ENCODE measurements around the gene FEZF2. TPM values are rescaled to one million over a fixed set of nuclear protein-coding genes. Genes with fewer than 3 reads are reported as not detected.

The FEZF2 gene
- total and polyA plus RNA-seq, 4 experiments from 2014 or later, result not detected

DNA sequence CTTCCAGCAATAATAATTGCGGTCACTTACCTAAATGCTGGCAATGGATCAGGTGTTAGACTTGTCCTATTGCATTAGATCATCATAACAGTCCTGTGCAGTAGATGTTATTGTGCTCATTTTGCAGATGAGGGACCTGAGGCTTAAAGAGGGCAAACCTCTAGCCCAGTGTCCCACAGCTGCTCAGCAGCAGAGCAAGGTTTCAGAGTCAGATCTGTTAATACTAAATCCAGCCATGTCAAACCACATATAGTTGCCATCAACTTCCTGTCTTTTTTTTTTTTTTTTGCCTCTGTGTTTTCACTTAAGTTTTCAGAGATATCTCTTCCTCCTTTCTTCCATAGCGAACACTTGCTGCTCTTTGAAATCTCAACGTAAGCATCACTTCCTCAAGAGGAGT lies 12.1 kb downstream of the FEZF2 start:
- ChIA-PET POLR2A (ENCODE audit: partially characterized antibody) (no interaction called here), CTCF (ENCODE audit: partially characterized antibody) (no interaction called here)
- Mint-ChIP-seq H3K27me3 (peaks cover 6 to 9% of the 10 kb centered on the region in 2 donors), H3K9me3 (peaks cover 0 to 7% (median 0%) of the 10 kb centered on the region in 8 donors), H3K27ac (no peak overlapping the region), H3K4me1 (no peaks in the 10 kb centered on the region), H3K36me3 (no peaks in the 10 kb centered on the region), H3K4me3 (no peak overlapping the region)
- no peak overlapping the region for H3K4me3 ChIP-seq (ENCODE audit: low read length in 2 of 2)
- H3K27me3 ChIP-seq (ENCODE audit: insufficient read depth, low read length), result peaks cover 7% of the 10 kb centered on the region
- H3K36me3 ChIP-seq (ENCODE audit: insufficient read depth, low read length), result no peaks in the 10 kb centered on the region
- H3K27ac ChIP-seq (ENCODE audit: low read depth, low read length), result no peak overlapping the region
- peaks cover 0 to 3% of the 10 kb centered on the region in 2 donors for H3K9me3 ChIP-seq (ENCODE audit: control insufficient read depth in 1 of 2, low read length in 2 of 2)
- no peaks in the 10 kb centered on the region for H3K4me1 ChIP-seq (ENCODE audit: insufficient read depth, low read length)
- intact Hi-C loops (cut with micrococcal nuclease), result no loop called here
- DNase-seq, result no peak

DNA sequence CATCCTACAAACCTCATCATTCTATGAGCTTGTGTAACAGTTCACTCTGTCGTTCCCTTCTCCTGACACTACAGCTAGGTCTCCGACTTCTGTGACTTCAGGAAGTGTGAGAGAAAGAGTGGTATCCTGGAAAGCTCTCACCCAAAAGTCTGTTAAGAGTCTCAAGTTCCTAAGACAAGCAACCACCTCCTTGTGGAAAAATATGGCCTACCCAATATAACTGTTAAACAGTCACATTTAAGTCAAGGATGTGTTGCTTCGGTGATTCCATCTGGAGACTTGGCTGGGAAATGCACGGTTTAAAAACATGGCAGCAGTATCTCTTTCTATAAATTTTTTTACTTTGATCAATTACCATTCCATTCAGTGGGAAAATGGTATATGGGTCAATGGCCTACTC lies 13.8 kb downstream of the FEZF2 start:
- no peaks in the 10 kb centered on the region for H3K36me3 Mint-ChIP-seq
- peaks cover 0 to 3% of the 10 kb centered on the region in 2 donors for H3K9me3 ChIP-seq (ENCODE audit: control insufficient read depth in 1 of 2, low read length in 2 of 2)
- no peak overlapping the region for H3K4me3 ChIP-seq (ENCODE audit: low read length in 2 of 2)
- H3K27me3 ChIP-seq (ENCODE audit: insufficient read depth, low read length), result no peaks in the 10 kb centered on the region
- intact Hi-C loops (cut with micrococcal nuclease), result no loop called here
- H3K4me3 Mint-ChIP-seq, result no peak overlapping the region
- POLR2A ChIA-PET (ENCODE audit: partially characterized antibody), result no interaction called here
- H3K4me1 Mint-ChIP-seq, result no peaks in the 10 kb centered on the region
- H3K36me3 ChIP-seq (ENCODE audit: insufficient read depth, low read length), result no peaks in the 10 kb centered on the region
- no peak overlapping the region for H3K27ac ChIP-seq (ENCODE audit: low read depth, low read length)
- H3K4me1 ChIP-seq (ENCODE audit: insufficient read depth, low read length), result no peaks in the 10 kb centered on the region
- DNase-seq, result no peak
- H3K27ac Mint-ChIP-seq, result no peak overlapping the region
- CTCF ChIA-PET (ENCODE audit: partially characterized antibody), result no interaction called here
- H3K9me3 Mint-ChIP-seq, result peaks cover 0 to 7% (median 0%) of the 10 kb centered on the region in 8 donors
- H3K27me3 Mint-ChIP-seq, result peaks cover 0 to under 1% of the 10 kb centered on the region in 2 donors

DNA sequence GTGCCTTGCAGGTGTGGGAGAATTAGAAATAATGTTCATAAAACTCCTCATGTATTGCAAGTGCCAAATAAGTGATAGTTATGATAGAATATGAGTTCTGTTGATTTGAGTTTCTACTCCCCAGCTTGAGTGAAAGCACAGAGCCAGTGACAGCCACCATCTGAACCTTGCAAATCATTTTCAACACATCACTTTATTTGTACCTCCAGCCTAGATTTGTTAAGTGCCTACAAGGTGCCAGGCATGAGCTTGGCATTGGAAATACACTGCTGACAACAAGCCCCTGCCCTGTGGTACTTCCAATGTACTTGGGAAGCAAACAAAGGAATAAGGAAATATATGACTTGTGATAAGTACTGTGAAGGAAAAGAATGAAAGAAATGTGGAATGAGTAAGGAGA lies 17.0 kb downstream of the FEZF2 start:
- Mint-ChIP-seq H3K27me3 (no peaks in the 10 kb centered on the region), H3K27ac (no peak overlapping the region), H3K4me1 (no peaks in the 10 kb centered on the region), H3K4me3 (no peak overlapping the region), H3K36me3 (no peaks in the 10 kb centered on the region), H3K9me3 (peaks cover 0 to 4% (median 0%) of the 10 kb centered on the region in 8 donors)
- H3K9me3 ChIP-seq (ENCODE audit: control insufficient read depth in 1 of 2, low read length in 2 of 2), result no peaks in the 10 kb centered on the region
- CTCF ChIA-PET (ENCODE audit: partially characterized antibody), result no interaction called here
- H3K36me3 ChIP-seq (ENCODE audit: insufficient read depth, low read length), result no peaks in the 10 kb centered on the region
- intact Hi-C loops (cut with micrococcal nuclease), result no loop called here
- DNase-seq, result no peak
- no peaks in the 10 kb centered on the region for H3K27me3 ChIP-seq (ENCODE audit: insufficient read depth, low read length)
- POLR2A ChIA-PET (ENCODE audit: partially characterized antibody), result no interaction called here
- no peaks in the 10 kb centered on the region for H3K4me1 ChIP-seq (ENCODE audit: insufficient read depth, low read length)
- no peak overlapping the region for H3K4me3 ChIP-seq (ENCODE audit: low read length in 2 of 2)
- H3K27ac ChIP-seq (ENCODE audit: low read depth, low read length), result no peak overlapping the region

DNA sequence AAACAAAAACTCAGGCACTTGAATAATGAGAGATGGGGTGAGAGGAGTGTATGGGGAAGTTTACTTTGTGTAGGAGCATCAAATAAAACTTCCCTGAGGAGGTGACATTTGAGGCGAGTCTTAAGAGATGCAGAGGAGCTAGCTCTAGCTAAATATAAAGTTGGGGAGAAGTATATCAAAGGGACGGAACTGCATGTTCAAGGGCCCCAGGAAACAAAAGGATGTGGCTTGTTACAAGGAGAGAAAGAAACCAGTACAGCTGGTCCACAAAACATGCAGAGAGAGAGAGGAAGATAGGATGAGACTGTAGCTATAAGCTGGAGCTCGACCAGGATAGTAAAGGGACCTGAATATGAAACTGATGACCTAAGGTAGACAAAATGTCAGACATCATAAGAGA lies 17.6 kb downstream of the FEZF2 start:
- no peaks in the 10 kb centered on the region for H3K27me3 Mint-ChIP-seq
- CTCF ChIA-PET (ENCODE audit: partially characterized antibody), result no interaction called here

DNA sequence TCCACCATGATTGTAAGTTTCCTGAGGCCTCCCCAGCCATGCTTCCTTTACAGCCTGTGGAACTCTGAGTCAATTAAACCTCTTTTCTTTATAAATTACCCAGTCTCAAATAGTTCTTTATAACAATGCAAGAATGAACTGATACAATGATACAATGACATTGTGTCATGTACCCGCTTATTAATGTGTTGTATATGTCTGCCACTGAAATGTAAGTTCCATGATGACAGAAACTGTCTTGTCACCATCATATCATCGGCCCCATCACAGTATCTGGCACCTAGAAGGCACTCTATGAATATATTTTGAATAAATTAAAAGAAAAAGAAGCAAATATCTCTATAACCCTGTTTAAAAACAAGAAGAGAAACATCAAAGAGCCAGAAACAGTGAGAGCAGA lies 29.6 kb downstream of the FEZF2 start:
- H3K27me3 ChIP-seq (ENCODE audit: insufficient read depth, low read length), result no peaks in the 10 kb centered on the region
- no peak overlapping the region for H3K4me3 Mint-ChIP-seq
- POLR2A ChIA-PET (ENCODE audit: partially characterized antibody), result no interaction called here
- CTCF ChIA-PET (ENCODE audit: partially characterized antibody), result no interaction called here
- H3K4me1 ChIP-seq (ENCODE audit: insufficient read depth, low read length), result no peaks in the 10 kb centered on the region
- no peak for DNase-seq
- H3K9me3 ChIP-seq (ENCODE audit: control insufficient read depth in 1 of 2, low read length in 2 of 2), result no peaks in the 10 kb centered on the region
- no peak overlapping the region for H3K27ac Mint-ChIP-seq
- H3K4me1 Mint-ChIP-seq, result no peaks in the 10 kb centered on the region
- H3K9me3 Mint-ChIP-seq, result peaks cover 0 to 6% (median 2%) of the 10 kb centered on the region in 8 donors
- intact Hi-C loops (cut with micrococcal nuclease), result no loop called here
- H3K36me3 ChIP-seq (ENCODE audit: insufficient read depth, low read length), result no peaks in the 10 kb centered on the region
- H3K4me3 ChIP-seq (ENCODE audit: low read length in 2 of 2), result no peak overlapping the region
- H3K27me3 Mint-ChIP-seq, result peaks cover 2% of the 10 kb centered on the region in 2 donors
- no peak overlapping the region for H3K27ac ChIP-seq (ENCODE audit: low read depth, low read length)
- H3K36me3 Mint-ChIP-seq, result no peaks in the 10 kb centered on the region

More for the DNA sequence above, 17.6 kb downstream of the FEZF2 start:
- Histone ChIP-seq H3K36me3 (ENCODE audit: insufficient read depth, low read length) (no peaks in the 10 kb centered on the region), H3K4me1 (ENCODE audit: insufficient read depth, low read length) (no peaks in the 10 kb centered on the region), H3K4me3 (ENCODE audit: low read length in 2 of 2) (no peak overlapping the region), H3K27me3 (ENCODE audit: insufficient read depth, low read length) (no peaks in the 10 kb centered on the region), H3K9me3 (ENCODE audit: control insufficient read depth in 1 of 2, low read length in 2 of 2) (no peaks in the 10 kb centered on the region), H3K27ac (ENCODE audit: low read depth, low read length) (no peak overlapping the region)
- no peak overlapping the region for H3K4me3 Mint-ChIP-seq
- H3K9me3 Mint-ChIP-seq, result peaks cover 0 to 4% (median 0%) of the 10 kb centered on the region in 8 donors
- intact Hi-C loops (cut with micrococcal nuclease), result no loop called here
- H3K36me3 Mint-ChIP-seq, result no peaks in the 10 kb centered on the region
- H3K4me1 Mint-ChIP-seq, result no peaks in the 10 kb centered on the region
- no peak overlapping the region for H3K27ac Mint-ChIP-seq
- POLR2A ChIA-PET (ENCODE audit: partially characterized antibody), result no interaction called here
- DNase-seq, result no peak

DNA sequence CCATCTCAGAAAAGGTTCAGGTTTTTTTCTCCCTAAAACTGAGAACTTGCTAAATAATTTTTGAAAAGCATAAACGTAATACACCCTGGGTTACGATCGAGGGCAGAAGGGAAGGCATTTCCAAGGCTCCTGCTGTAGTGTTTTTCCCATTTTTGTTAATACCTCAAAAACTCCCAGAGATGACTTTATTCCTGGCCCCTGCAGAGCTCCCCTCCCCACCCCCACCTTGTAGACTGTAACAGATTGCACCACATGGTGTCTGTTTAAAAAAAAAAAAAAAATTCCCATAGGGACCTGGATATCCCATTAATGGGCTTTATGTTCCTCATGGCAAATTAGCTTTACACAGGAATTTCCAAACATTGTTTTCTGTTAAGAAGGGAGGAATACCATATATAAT lies 38.2 kb downstream of the FEZF2 start:
- H3K27ac Mint-ChIP-seq, result no peak overlapping the region
- no peaks in the 10 kb centered on the region for H3K4me1 Mint-ChIP-seq
- ChIA-PET POLR2A (ENCODE audit: partially characterized antibody) (no interaction called here), CTCF (ENCODE audit: partially characterized antibody) (no interaction called here)
- H3K36me3 Mint-ChIP-seq, result no peaks in the 10 kb centered on the region
- Histone ChIP-seq H3K36me3 (ENCODE audit: insufficient read depth, low read length) (no peaks in the 10 kb centered on the region), H3K4me3 (ENCODE audit: low read length in 2 of 2) (no peak overlapping the region), H3K27me3 (ENCODE audit: insufficient read depth, low read length) (no peaks in the 10 kb centered on the region), H3K27ac (ENCODE audit: low read depth, low read length) (no peak overlapping the region), H3K4me1 (ENCODE audit: insufficient read depth, low read length) (no peaks in the 10 kb centered on the region), H3K9me3 (ENCODE audit: control insufficient read depth in 1 of 2, low read length in 2 of 2) (no peaks in the 10 kb centered on the region)
- no peaks in the 10 kb centered on the region for H3K9me3 Mint-ChIP-seq
- H3K27me3 Mint-ChIP-seq, result no peaks in the 10 kb centered on the region
- DNase-seq, result no peak
- H3K4me3 Mint-ChIP-seq, result no peak overlapping the region
- intact Hi-C loops (cut with micrococcal nuclease), result no loop called here

DNA sequence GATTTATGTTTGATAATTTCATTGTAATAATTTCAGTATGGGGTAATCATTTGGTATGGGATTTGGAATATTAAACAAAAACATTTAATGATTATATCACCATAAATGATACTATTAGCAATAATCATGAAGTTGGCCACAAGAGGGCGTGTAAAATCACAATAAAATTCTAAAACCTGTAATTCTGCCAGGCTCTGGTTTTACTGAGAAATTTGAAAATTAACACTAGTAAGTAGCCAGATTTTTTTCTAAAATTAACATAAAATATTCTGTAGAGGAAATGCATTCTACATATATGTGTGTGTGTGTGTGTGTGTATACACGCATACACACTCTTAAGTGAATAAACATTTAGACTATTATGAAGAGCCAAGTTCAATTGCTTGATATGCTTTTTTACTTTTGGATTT lies 40.5 kb downstream of the FEZF2 start:
- H3K27me3 Mint-ChIP-seq, result no peaks in the 10 kb centered on the region
- no peak overlapping the region for H3K27ac Mint-ChIP-seq
- Histone ChIP-seq H3K4me3 (ENCODE audit: low read length in 2 of 2) (no peak overlapping the region), H3K27me3 (ENCODE audit: insufficient read depth, low read length) (no peaks in the 10 kb centered on the region), H3K9me3 (ENCODE audit: control insufficient read depth in 1 of 2, low read length in 2 of 2) (no peaks in the 10 kb centered on the region), H3K4me1 (ENCODE audit: insufficient read depth, low read length) (no peaks in the 10 kb centered on the region), H3K36me3 (ENCODE audit: insufficient read depth, low read length) (no peaks in the 10 kb centered on the region), H3K27ac (ENCODE audit: low read depth, low read length) (no peak overlapping the region)
- no peak overlapping the region for H3K4me3 Mint-ChIP-seq
- peaks cover 0 to 4% (median 0%) of the 10 kb centered on the region in 8 donors for H3K9me3 Mint-ChIP-seq
- intact Hi-C loops (cut with micrococcal nuclease), result loop anchor here (1.0 kb wide), 1 partner anchor 1485 kb away; no protein-coding TSS in a partner anchor
- no peaks in the 10 kb centered on the region for H3K4me1 Mint-ChIP-seq
- POLR2A ChIA-PET (ENCODE audit: partially characterized antibody), result no interaction called here
- peak in 1 of 5 donors; percentile 4 for DNase-seq
- CTCF ChIA-PET (ENCODE audit: partially characterized antibody), result interaction anchor here (1.2 to 3.2 kb wide), 3 partner anchors 9 to 1485 kb away, joined by 3 to 10 read pairs (median 3); no protein-coding TSS in a partner anchor
- H3K36me3 Mint-ChIP-seq, result no peaks in the 10 kb centered on the region

DNA sequence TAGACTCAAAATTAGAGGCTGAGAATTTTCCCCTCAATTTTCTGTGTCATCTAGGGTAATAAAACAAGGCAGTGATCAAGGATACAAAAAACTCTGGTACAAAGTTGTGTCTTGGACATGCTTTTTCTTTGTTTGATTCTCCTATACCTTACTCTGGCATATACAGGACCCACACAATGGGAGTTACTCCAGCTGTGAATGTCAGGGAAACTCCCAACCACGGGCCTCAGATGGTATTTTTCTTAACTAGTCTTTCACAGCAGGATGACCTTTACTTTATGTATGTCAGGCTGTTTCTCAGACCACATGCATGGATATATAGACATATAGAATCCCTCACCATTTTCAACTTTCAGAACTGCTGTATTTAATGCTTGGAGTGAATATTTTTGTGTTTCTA lies 41.3 kb downstream of the FEZF2 start:
- no peak overlapping the region for H3K27ac ChIP-seq (ENCODE audit: low read depth, low read length)
- CTCF ChIA-PET (ENCODE audit: partially characterized antibody), result interaction anchor here (1.3 to 3.2 kb wide), 2 partner anchors 9 to 10 kb away, joined by 3 to 10 read pairs; no protein-coding TSS in a partner anchor
- POLR2A ChIA-PET (ENCODE audit: partially characterized antibody), result no interaction called here
- Mint-ChIP-seq H3K27ac (peak overlapping the region in 1 of 7 donors; percentile 29), H3K36me3 (no peaks in the 10 kb centered on the region), H3K27me3 (no peaks in the 10 kb centered on the region), H3K4me1 (no peaks in the 10 kb centered on the region), H3K9me3 (peaks cover 0 to 4% (median 0%) of the 10 kb centered on the region in 8 donors), H3K4me3 (no peak overlapping the region)
- DNase-seq, result no peak
- H3K4me1 ChIP-seq (ENCODE audit: insufficient read depth, low read length), result no peaks in the 10 kb centered on the region
- intact Hi-C loops (cut with micrococcal nuclease), result loop anchor here (1.0 kb wide), 1 partner anchor 1486 kb away; no protein-coding TSS in a partner anchor
- H3K36me3 ChIP-seq (ENCODE audit: insufficient read depth, low read length), result no peaks in the 10 kb centered on the region
- no peaks in the 10 kb centered on the region for H3K9me3 ChIP-seq (ENCODE audit: control insufficient read depth in 1 of 2, low read length in 2 of 2)
- no peak overlapping the region for H3K4me3 ChIP-seq (ENCODE audit: low read length in 2 of 2)
- no peaks in the 10 kb centered on the region for H3K27me3 ChIP-seq (ENCODE audit: insufficient read depth, low read length)
